Osteoblast (primary cell): Measurements from ENCODE around the gene MYO18B. TPM values are rescaled to one million over a fixed set of nuclear protein-coding genes. Genes with fewer than 3 reads are reported as not detected.

Source experiments
- DNase-seq: peaks from one replicate; pipeline ENCODE4 v3.0.0; 2011; ENCODE audit warnings: low spot score, mixed read lengths; ENCODE audit not compliant: insufficient read length; ENCODE audit errors: missing footprints
- H2AFZ ChIP-seq: 2 replicates; pipeline ENCODE4 v1.6.0; 2011; ENCODE audit warnings: mild to moderate bottlenecking, low read length
- H3K27ac ChIP-seq: 2 replicates; pipeline ENCODE4 v1.5.1; 2011; ENCODE audit warnings: mild to moderate bottlenecking, low read depth, low read length, moderate library complexity
- H3K27me3 ChIP-seq: 2 replicates; pipeline ENCODE4 v1.6.0; 2012; ENCODE audit warnings: mild to moderate bottlenecking, control low read depth, inconsistent platforms, low read length, moderate library complexity; ENCODE audit not compliant: insufficient read depth
- H3K36me3 ChIP-seq: 2 replicates; pipeline ENCODE4 v1.5.1; 2011; ENCODE audit warnings: mild to moderate bottlenecking, low read length, control low read depth, moderate library complexity; ENCODE audit not compliant: insufficient read depth
- H3K4me1 ChIP-seq: 2 replicates; pipeline ENCODE4 v1.5.1; 2011; ENCODE audit warnings: mild to moderate bottlenecking, low read length, control low read depth, moderate library complexity; ENCODE audit not compliant: insufficient read depth
- H3K4me2 ChIP-seq: 2 replicates; pipeline ENCODE4 v1.6.0; 2011; ENCODE audit warnings: mild to moderate bottlenecking, low read length; ENCODE audit not compliant: insufficient read depth
- H3K4me3 ChIP-seq: fragments of 200-600 bp; sonication (generic); 3 replicates; pipeline ENCODE4 v1.5.1; 2012; ENCODE audit warnings: mild to moderate bottlenecking, low read length, inconsistent platforms; ENCODE audit not compliant: insufficient read depth
- H3K79me2 ChIP-seq: 2 replicates; pipeline ENCODE4 v1.6.0; 2012; ENCODE audit warnings: mild to moderate bottlenecking, low read length, control low read depth, inconsistent platforms; ENCODE audit not compliant: insufficient read depth
- H3K9me3 ChIP-seq: 2 replicates; pipeline ENCODE4 v1.5.1; 2011; ENCODE audit warnings: low read depth, low read length, control low read depth
- H4K20me1 ChIP-seq: 2 replicates; pipeline ENCODE4 v1.6.0; 2012; ENCODE audit warnings: mild to moderate bottlenecking, low read length, control low read depth; ENCODE audit not compliant: insufficient read depth
- total RNA-seq: library from RNA; depleted of rRNA; stranded (reverse); fragments of >200 nt; gene quantifications from 2 replicates; pipeline ENCODE4 v1.2.3, GENCODE V29; 2012
- TF ChIP-seq, protein P1 (sequence below): IDR thresholded peaks from 2 replicates; pipeline ENCODE4 v1.5.1; 2011; ENCODE audit warnings: mild to moderate bottlenecking, low read depth, low read length, moderate library complexity; ENCODE audit errors: extremely low read depth

Gene MYO18B
- total RNA-seq, 1 donor = under 0.01 TPM

DNA sequence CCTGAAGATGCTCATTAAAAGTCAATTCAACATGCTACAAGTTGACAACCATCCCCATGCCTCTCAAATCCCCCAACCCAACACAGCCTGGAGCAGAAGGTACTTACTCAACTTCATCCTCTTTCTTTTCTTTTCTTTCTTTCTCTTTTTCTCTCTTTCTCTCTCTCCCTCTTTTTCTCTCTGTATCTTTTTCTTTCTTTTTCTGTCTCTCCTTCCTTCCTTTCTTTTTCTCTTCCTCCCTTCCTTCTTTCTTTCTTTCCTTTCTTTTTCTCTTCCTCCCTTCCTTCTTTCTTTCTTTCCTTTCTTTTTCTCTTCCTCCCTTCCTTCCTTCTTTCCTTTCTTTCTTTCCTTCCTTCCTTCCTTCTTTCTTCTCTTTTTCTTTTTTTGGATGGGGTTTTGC, 291.6 kb downstream of the MYO18B start:
- H2AFZ ChIP-seq = no peak overlapping the region

DNA sequence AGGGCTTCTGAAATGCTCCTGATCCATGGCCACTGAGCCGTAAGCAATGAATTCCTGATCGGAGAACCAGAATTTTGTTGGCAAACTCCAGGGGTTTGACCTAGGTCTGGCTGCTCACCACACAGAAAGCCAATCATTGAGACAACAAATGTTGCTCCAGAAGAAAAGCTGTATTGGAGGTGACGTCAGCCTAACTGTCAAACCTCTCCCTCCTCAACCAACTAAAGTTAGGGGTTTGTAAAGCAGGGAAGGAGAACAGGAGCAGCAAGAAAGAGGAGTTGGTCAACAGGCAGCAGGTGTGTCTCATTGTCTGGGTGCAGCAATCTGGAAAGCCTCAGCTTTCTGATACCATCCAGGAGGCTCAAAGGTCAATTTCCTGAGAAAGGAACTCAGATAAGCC, 293.5 kb downstream of the MYO18B start:
- H3K36me3 ChIP-seq = no peaks in the 10 kb centered on the region
- H3K27ac ChIP-seq = no peak overlapping the region
- no peak overlapping the region for H3K4me2 ChIP-seq
- no peaks in the 10 kb centered on the region for H3K27me3 ChIP-seq
- no peak overlapping the region for H3K4me3 ChIP-seq
- H2AFZ ChIP-seq = no peak overlapping the region
- no peaks in the 10 kb centered on the region for H4K20me1 ChIP-seq
- TF ChIP-seq, protein P1, sequence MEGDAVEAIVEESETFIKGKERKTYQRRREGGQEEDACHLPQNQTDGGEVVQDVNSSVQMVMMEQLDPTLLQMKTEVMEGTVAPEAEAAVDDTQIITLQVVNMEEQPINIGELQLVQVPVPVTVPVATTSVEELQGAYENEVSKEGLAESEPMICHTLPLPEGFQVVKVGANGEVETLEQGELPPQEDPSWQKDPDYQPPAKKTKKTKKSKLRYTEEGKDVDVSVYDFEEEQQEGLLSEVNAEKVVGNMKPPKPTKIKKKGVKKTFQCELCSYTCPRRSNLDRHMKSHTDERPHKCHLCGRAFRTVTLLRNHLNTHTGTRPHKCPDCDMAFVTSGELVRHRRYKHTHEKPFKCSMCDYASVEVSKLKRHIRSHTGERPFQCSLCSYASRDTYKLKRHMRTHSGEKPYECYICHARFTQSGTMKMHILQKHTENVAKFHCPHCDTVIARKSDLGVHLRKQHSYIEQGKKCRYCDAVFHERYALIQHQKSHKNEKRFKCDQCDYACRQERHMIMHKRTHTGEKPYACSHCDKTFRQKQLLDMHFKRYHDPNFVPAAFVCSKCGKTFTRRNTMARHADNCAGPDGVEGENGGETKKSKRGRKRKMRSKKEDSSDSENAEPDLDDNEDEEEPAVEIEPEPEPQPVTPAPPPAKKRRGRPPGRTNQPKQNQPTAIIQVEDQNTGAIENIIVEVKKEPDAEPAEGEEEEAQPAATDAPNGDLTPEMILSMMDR = no peak
- DNase-seq = no peak
- H3K79me2 ChIP-seq = no peaks in the 10 kb centered on the region
- peaks cover 3% of the 10 kb centered on the region for H3K9me3 ChIP-seq
- H3K4me1 ChIP-seq = no peaks in the 10 kb centered on the region

More for the DNA sequence above, 291.6 kb downstream of the MYO18B start:
- Histone ChIP-seq H3K9me3 (peaks cover 3% of the 10 kb centered on the region), H3K36me3 (no peaks in the 10 kb centered on the region), H3K4me3 (no peak overlapping the region), H3K4me2 (no peak overlapping the region), H3K27ac (no peak overlapping the region), H3K27me3 (no peaks in the 10 kb centered on the region), H3K79me2 (no peaks in the 10 kb centered on the region), H4K20me1 (no peaks in the 10 kb centered on the region), H3K4me1 (no peaks in the 10 kb centered on the region)
- DNase-seq = no peak
- TF ChIP-seq, protein P1 = no peak

DNA sequence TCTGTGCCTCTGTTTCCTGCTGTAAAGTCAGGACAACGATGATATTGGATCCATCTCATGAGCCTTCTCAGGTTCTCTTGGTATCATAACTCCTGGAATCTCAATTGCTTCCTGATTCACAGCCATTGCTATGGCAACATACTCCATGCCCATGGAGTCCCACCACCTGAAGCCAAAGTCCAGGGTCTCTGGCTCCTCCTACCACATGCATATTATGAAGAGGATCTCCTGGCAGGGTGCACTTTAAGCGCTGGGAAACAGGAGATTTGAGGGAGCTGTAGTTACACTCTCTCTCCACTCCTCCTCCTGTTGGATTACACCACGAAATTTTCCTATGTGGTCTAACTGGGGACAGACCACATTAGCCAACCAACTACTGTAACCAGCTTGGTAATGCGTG, 296.4 kb downstream of the MYO18B start:
- no peak overlapping the region for H2AFZ ChIP-seq
- TF ChIP-seq, protein P1 = no peak
- H3K79me2 ChIP-seq = no peaks in the 10 kb centered on the region
- H3K4me2 ChIP-seq = no peak overlapping the region
- H3K4me1 ChIP-seq = no peaks in the 10 kb centered on the region
- no peak overlapping the region for H3K27ac ChIP-seq
- DNase-seq = no peak
- no peaks in the 10 kb centered on the region for H3K36me3 ChIP-seq
- H3K9me3 ChIP-seq = peaks cover 3% of the 10 kb centered on the region
- no peak overlapping the region for H3K4me3 ChIP-seq
- H4K20me1 ChIP-seq = no peaks in the 10 kb centered on the region
- no peaks in the 10 kb centered on the region for H3K27me3 ChIP-seq

DNA sequence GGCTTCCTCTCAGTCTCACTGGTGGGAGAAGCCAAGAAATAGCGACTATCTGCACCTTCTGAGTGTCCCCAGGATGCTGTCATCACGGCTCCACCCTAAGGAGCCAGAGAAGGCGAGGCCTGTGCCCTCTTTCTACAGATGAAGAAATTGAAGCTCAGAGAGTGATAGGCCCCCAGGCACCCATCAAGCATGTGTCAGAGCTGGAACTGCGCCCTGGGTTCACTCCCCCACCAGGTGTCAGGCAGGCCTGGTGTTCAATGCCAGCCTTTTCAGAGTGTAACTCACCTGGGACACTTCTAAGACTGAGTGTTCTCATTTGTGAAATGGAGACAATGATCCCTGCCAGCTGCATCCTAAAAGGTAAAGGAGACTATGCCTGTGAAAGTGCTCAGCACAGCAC, 299.9 kb downstream of the MYO18B start:
- Histone ChIP-seq H3K79me2 (no peaks in the 10 kb centered on the region), H3K4me1 (no peaks in the 10 kb centered on the region), H2AFZ (no peak overlapping the region), H4K20me1 (no peaks in the 10 kb centered on the region), H3K4me2 (no peak overlapping the region), H3K9me3 (no peaks in the 10 kb centered on the region), H3K4me3 (no peak overlapping the region), H3K27ac (no peak overlapping the region), H3K27me3 (no peaks in the 10 kb centered on the region), H3K36me3 (no peaks in the 10 kb centered on the region)
- no peak for DNase-seq
- TF ChIP-seq, protein P1 = no peak
